Nephron progenitor cell (in vitro differentiated cells): ENCODE results near the gene SRPK1.
A peak's percentile ranks its signal among the peaks of the same experiment; 100 is the strongest.

Experiments used
- DNase-seq: peaks from one replicate; pipeline ENCODE4 v3.0.0; 2021
- H3K27ac Mint-ChIP-seq: 2 replicates; pipeline ENCODE4 v1.8.0; 2021; ENCODE audit warnings: mild to moderate bottlenecking, moderate library complexity, mixed read lengths
- H3K27me3 Mint-ChIP-seq: 2 replicates; pipeline ENCODE4 v1.8.0; 2021; ENCODE audit warnings: mild to moderate bottlenecking, low read depth, mixed read lengths; ENCODE audit not compliant: poor library complexity
- H3K36me3 Mint-ChIP-seq: 2 replicates; pipeline ENCODE4 v1.8.0; 2021; ENCODE audit warnings: low read depth, mixed read lengths
- H3K4me1 Mint-ChIP-seq: 2 replicates; pipeline ENCODE4 v1.8.0; 2021; ENCODE audit warnings: mixed read lengths
- H3K4me3 Mint-ChIP-seq: 2 replicates; pipeline ENCODE4 v1.8.0; 2021; ENCODE audit warnings: mild to moderate bottlenecking, moderate library complexity, mixed read lengths
- H3K9me3 Mint-ChIP-seq: 2 replicates; pipeline ENCODE4 v1.8.0; 2021; ENCODE audit warnings: mild to moderate bottlenecking, moderate library complexity, mixed read lengths
- TF ChIP-seq, protein P1 (sequence below): fragments of 200-600 bp; sonication (generic); IDR thresholded peaks from 2 replicates; pipeline ENCODE4 v1.5.0; 2021; ENCODE audit warnings: antibody characterized with exemption

SRPK1 gene

GRCh38 chr6:35926509-35927215 lies 5.8 kb upstream of the SRPK1 start:
- H3K4me3 Mint-ChIP-seq: no peak overlapping the region
- TF ChIP-seq, protein P1, sequence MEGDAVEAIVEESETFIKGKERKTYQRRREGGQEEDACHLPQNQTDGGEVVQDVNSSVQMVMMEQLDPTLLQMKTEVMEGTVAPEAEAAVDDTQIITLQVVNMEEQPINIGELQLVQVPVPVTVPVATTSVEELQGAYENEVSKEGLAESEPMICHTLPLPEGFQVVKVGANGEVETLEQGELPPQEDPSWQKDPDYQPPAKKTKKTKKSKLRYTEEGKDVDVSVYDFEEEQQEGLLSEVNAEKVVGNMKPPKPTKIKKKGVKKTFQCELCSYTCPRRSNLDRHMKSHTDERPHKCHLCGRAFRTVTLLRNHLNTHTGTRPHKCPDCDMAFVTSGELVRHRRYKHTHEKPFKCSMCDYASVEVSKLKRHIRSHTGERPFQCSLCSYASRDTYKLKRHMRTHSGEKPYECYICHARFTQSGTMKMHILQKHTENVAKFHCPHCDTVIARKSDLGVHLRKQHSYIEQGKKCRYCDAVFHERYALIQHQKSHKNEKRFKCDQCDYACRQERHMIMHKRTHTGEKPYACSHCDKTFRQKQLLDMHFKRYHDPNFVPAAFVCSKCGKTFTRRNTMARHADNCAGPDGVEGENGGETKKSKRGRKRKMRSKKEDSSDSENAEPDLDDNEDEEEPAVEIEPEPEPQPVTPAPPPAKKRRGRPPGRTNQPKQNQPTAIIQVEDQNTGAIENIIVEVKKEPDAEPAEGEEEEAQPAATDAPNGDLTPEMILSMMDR: no peak
- H3K27ac Mint-ChIP-seq: no peak overlapping the region
- H3K4me1 Mint-ChIP-seq: peaks cover 38% of the 10 kb centered on the region
- H3K27me3 Mint-ChIP-seq: peaks cover 3% of the 10 kb centered on the region
- H3K9me3 Mint-ChIP-seq: no peaks in the 10 kb centered on the region
- H3K36me3 Mint-ChIP-seq: no peaks in the 10 kb centered on the region
- no peak for DNase-seq

DNA sequence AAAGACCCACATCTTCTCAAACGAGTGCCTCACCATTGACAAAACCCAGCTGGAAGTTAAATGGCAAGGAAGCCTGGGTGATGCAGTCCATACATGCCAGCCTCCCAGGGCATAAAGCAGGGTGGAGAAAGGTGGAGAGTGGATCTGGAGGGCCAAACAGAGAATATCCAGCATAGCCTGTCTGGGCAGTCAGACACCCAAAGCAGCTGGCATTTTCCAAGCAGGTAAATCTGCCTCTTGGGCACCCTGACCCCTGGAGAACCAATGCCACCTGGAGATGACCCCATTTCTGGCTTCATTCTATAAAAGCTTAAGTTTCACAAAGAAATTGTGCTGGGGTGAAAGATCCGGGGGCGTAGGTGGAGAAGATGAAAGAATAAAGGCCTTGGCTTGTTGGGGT lies 5.1 kb upstream of the SRPK1 start:
- Mint-ChIP-seq H3K27me3 (peaks cover 3% of the 10 kb centered on the region), H3K9me3 (no peaks in the 10 kb centered on the region), H3K36me3 (no peaks in the 10 kb centered on the region), H3K27ac (no peak overlapping the region), H3K4me3 (no peak overlapping the region), H3K4me1 (peaks cover 42% of the 10 kb centered on the region)
- TF ChIP-seq, protein P1: no peak
- DNase-seq: no peak

GRCh38 chr6:35924146-35924545 lies 3.2 kb upstream of the SRPK1 start:
- Mint-ChIP-seq H3K27ac (no peak overlapping the region), H3K27me3 (no peaks in the 10 kb centered on the region), H3K9me3 (no peaks in the 10 kb centered on the region), H3K4me3 (no peak overlapping the region), H3K4me1 (peaks cover 46% of the 10 kb centered on the region), H3K36me3 (no peaks in the 10 kb centered on the region)
- TF ChIP-seq, protein P1: no peak
- DNase-seq: no peak

GRCh38 chr6:35922139-35922554 lies 1.2 kb upstream of the SRPK1 start:
- H3K27me3 Mint-ChIP-seq: no peaks in the 10 kb centered on the region
- H3K36me3 Mint-ChIP-seq: peaks cover 1% of the 10 kb centered on the region
- H3K4me3 Mint-ChIP-seq: peak overlapping the region; percentile 90
- TF ChIP-seq, protein P1: no peak
- H3K27ac Mint-ChIP-seq: no peak overlapping the region
- H3K9me3 Mint-ChIP-seq: no peaks in the 10 kb centered on the region
- peaks cover 51% of the 10 kb centered on the region for H3K4me1 Mint-ChIP-seq
- DNase-seq: no peak

- Mint-ChIP-seq H3K4me3 (peak overlapping the region; percentile 97), H3K9me3 (no peaks in the 10 kb centered on the region), H3K36me3 (peaks cover 18% of the 10 kb centered on the region), H3K27ac (peak overlapping the region; percentile 78), H3K4me1 (peaks cover 51% of the 10 kb centered on the region), H3K27me3 (no peaks in the 10 kb centered on the region)
- TF ChIP-seq, protein P1: no peak
- DNase-seq: peak; percentile 40
These were observed 809 bp downstream of the SRPK1 start for GRCh38 chr6:35919827-35920751.
